SU-DHL-6 (cell line): ENCODE results near the gene ATP1B2.

Experiments
- H2AFZ ChIP-seq: fragments of 200-600 bp; sonication (generic); 2 replicates; pipeline ENCODE4 v1.6.1; 2014; ENCODE audit warnings: low read depth, mild to moderate bottlenecking, moderate library complexity, mixed read lengths, antibody characterized with exemption, low read length; ENCODE audit not compliant: severe bottlenecking
- H3F3A ChIP-seq: fragments of 200-600 bp; shearing (Covaris generic); 2 replicates; pipeline ENCODE4 v1.6.0; 2016; ENCODE audit warnings: antibody characterized with exemption, mild to moderate bottlenecking; ENCODE audit not compliant: insufficient read depth
- H3K27ac ChIP-seq: fragments of 200-600 bp; sonication (generic); 2 replicates; pipeline ENCODE4 v1.5.1; 2016; ENCODE audit warnings: low read depth, mild to moderate bottlenecking, low read length, moderate library complexity, mixed read lengths
- H3K27me3 ChIP-seq: fragments of 200-600 bp; sonication (generic), shearing (Covaris generic); 2 replicates; pipeline ENCODE4 v1.6.0; 2014; ENCODE audit warnings: mild to moderate bottlenecking, low read length
- H3K36me3 ChIP-seq: fragments of 200-600 bp; sonication (generic); 2 replicates; pipeline ENCODE4 v1.6.1; 2014; ENCODE audit warnings: mild to moderate bottlenecking, low read length, mixed read lengths
- H3K4me2 ChIP-seq: fragments of 300-600, 200-600 bp; shearing (Covaris generic), sonication (generic); 2 replicates; pipeline ENCODE4 v1.6.0; 2014; ENCODE audit warnings: low read length, low read depth, mild to moderate bottlenecking; ENCODE audit not compliant: poor library complexity, severe bottlenecking
- H3K4me3 ChIP-seq: fragments of 200-600 bp; sonication (generic); 2 replicates; pipeline ENCODE4 v1.5.1; 2014; ENCODE audit warnings: antibody characterized with exemption, low read length, mild to moderate bottlenecking, mixed read lengths; ENCODE audit not compliant: insufficient read depth, poor library complexity, severe bottlenecking
- H3K79me2 ChIP-seq: fragments of 200-600 bp; sonication (generic); 2 replicates; pipeline ENCODE4 v1.6.1; 2014; ENCODE audit warnings: mild to moderate bottlenecking, low read length, moderate library complexity; ENCODE audit not compliant: insufficient read depth
- H3K9ac ChIP-seq: fragments of 200-600 bp; sonication (generic); 2 replicates; pipeline ENCODE4 v1.7.0; 2014; ENCODE audit warnings: mild to moderate bottlenecking, low read length
- H3K9me2 ChIP-seq: fragments of 200-600 bp; sonication (generic); replicated peaks from 2 replicates; pipeline ENCODE4 v1.6.1; 2014; ENCODE audit warnings: low read length; ENCODE audit not compliant: insufficient read depth
- H3K9me3 ChIP-seq: fragments of 200-600 bp; sonication (generic); 2 replicates; pipeline ENCODE4 v1.6.1; 2014; ENCODE audit warnings: low read length, mixed read lengths; ENCODE audit not compliant: insufficient read depth
- H4K20me1 ChIP-seq: fragments of 200-600 bp; sonication (generic); 2 replicates; pipeline ENCODE4 v1.6.1; 2014; ENCODE audit warnings: low read depth, mild to moderate bottlenecking, antibody characterized with exemption, low read length, moderate library complexity, mixed read lengths
- EZH2phosphoT487 ChIP-seq: fragments of 200-600 bp; sonication (generic), shearing (Covaris generic); conservative IDR thresholded peaks from 2 replicates; pipeline ENCODE4 v1.6.1; 2018; ENCODE audit warnings: mild to moderate bottlenecking, antibody characterized with exemption, low read length, moderate library complexity, mixed read lengths
- TF ChIP-seq, protein P1 (sequence below): fragments of 200-600 bp; sonication (generic); IDR thresholded peaks from one replicate; pipeline ENCODE4 v1.5.1; 2017; ENCODE audit warnings: antibody characterized with exemption, mild to moderate bottlenecking, low read length, moderate library complexity; ENCODE audit not compliant: insufficient read depth, poor library complexity, severe bottlenecking

The ATP1B2 gene

GRCh38 chr17:7704601-7705268 is 54.0 kb downstream of the ATP1B2 start, which contains the start of gene EFNB3:
EFNB3 (plus strand) TSS chr17:7705202; CDS start chr17:7705599, 397 bp downstream.
- Histone ChIP-seq H4K20me1 (no peaks in the 10 kb centered on the region), H3K27ac (no peak within 1 kb of the TSS), H3K9me2 (no peaks in the 10 kb centered on the region), H3K79me2 (no peaks in the 10 kb centered on the region), H2AFZ (no peak within 1 kb of the TSS), H3K4me2 (no peak within 1 kb of the TSS), H3K27me3 (no peaks in the 10 kb centered on the region), H3K9me3 (no peaks in the 10 kb centered on the region), H3K4me3 (no peak within 1 kb of the TSS), H3K36me3 (no peaks in the 10 kb centered on the region), H3F3A (no peaks in the 10 kb centered on the region), H3K9ac (no peak within 1 kb of the TSS)
- TF ChIP-seq EZH2phosphoT487 = no peak
- TF ChIP-seq, protein P1, sequence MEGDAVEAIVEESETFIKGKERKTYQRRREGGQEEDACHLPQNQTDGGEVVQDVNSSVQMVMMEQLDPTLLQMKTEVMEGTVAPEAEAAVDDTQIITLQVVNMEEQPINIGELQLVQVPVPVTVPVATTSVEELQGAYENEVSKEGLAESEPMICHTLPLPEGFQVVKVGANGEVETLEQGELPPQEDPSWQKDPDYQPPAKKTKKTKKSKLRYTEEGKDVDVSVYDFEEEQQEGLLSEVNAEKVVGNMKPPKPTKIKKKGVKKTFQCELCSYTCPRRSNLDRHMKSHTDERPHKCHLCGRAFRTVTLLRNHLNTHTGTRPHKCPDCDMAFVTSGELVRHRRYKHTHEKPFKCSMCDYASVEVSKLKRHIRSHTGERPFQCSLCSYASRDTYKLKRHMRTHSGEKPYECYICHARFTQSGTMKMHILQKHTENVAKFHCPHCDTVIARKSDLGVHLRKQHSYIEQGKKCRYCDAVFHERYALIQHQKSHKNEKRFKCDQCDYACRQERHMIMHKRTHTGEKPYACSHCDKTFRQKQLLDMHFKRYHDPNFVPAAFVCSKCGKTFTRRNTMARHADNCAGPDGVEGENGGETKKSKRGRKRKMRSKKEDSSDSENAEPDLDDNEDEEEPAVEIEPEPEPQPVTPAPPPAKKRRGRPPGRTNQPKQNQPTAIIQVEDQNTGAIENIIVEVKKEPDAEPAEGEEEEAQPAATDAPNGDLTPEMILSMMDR = no peak

GRCh38 chr17:7705269-7706255 is 54.8 kb downstream of the ATP1B2 start:
- no peak overlapping the region for H3K4me3 ChIP-seq

DNA sequence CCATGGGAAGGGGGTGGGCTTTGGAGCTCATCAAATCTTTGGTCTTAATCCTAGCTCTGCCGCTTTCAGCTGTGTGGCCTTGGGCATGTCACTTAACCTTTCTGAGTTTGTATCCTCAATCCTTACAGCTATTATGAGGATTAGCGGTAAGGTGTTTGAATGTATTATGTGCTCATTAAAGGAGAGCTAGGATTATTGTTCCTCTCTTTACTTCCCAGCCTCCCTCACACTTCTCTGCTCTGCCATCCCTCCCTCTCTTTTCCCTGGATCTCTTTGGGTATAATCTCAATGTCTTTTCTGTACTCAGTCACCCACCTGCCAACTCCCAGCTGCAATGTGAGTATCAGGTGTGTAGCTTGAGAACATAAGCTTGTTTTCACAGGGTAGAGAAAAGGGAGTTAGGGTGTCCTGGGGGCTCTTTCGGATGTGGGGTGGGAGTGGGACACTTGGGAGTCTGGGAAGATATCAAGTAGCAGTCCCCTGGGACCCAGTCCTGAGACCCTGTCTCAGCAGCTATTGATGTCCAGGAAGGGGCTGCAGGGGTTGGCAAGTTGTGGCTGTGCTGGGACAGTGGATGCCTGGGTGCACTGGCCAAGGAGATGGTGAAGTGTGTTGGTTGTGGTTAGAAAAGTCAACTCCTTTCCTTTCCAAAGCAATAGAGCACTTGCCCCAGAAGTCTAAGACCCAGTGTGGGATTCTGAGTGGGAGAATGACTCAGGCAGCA is 56.1 kb downstream of the ATP1B2 start:
- Histone ChIP-seq H3K27ac (no peak overlapping the region), H3K36me3 (no peaks in the 10 kb centered on the region), H2AFZ (no peak overlapping the region), H3K27me3 (no peaks in the 10 kb centered on the region), H3K9me3 (no peaks in the 10 kb centered on the region), H4K20me1 (no peaks in the 10 kb centered on the region), H3K9ac (no peak overlapping the region), H3K79me2 (no peaks in the 10 kb centered on the region), H3K4me3 (no peak overlapping the region), H3K9me2 (no peaks in the 10 kb centered on the region), H3K4me2 (no peak overlapping the region), H3F3A (no peaks in the 10 kb centered on the region)
- TF ChIP-seq, protein P1 = no peak
- no peak for TF ChIP-seq EZH2phosphoT487

More at GRCh38 chr17:7705269-7706255, 54.8 kb downstream of the ATP1B2 start:
- no peaks in the 10 kb centered on the region for H3K9me3 ChIP-seq
- no peak for TF ChIP-seq EZH2phosphoT487
- TF ChIP-seq, protein P1 = no peak
- no peaks in the 10 kb centered on the region for H3F3A ChIP-seq
- H3K27ac ChIP-seq = no peak overlapping the region
- H3K4me2 ChIP-seq = no peak overlapping the region
- no peaks in the 10 kb centered on the region for H3K79me2 ChIP-seq
- no peaks in the 10 kb centered on the region for H3K9me2 ChIP-seq
- H3K36me3 ChIP-seq = no peaks in the 10 kb centered on the region
- H3K9ac ChIP-seq = no peak overlapping the region
- H4K20me1 ChIP-seq = no peaks in the 10 kb centered on the region
- H2AFZ ChIP-seq = no peak overlapping the region
- no peaks in the 10 kb centered on the region for H3K27me3 ChIP-seq
